GM18909 (cell line): ENCODE results near the gene ESYT2.

ENCODE experiments used
- ATAC-seq: cut with Tn5 transposase; IDR thresholded peaks from one replicate; pipeline ENCODE4 v1.9.1; 2021; ENCODE audit warnings: mild to moderate bottlenecking; ENCODE audit not compliant: unreplicated experiment, poor library complexity

The ESYT2 gene

GRCh38 chr7:158748335-158748734 lies 81.0 kb downstream of the ESYT2 start:
- no peak for ATAC-seq

DNA sequence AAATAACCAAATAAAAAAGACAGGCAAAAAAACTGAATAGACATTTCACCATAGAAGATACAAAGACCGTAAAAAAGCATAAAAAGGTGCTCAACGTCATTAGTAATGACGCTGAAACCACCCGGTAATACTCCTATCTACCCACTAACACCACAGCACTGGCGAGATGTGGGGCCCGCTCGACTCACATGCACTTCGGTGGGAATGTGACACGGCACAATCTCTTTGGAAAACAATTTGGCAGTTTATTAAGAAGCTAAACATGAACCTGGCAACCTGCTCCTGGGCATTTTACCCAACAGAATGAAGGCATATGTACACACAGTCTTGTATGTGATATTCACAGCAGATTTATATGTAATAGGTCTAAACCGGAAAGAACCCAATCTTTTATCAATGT lies 81.9 kb downstream of the ESYT2 start:
- ATAC-seq = no peak

DNA sequence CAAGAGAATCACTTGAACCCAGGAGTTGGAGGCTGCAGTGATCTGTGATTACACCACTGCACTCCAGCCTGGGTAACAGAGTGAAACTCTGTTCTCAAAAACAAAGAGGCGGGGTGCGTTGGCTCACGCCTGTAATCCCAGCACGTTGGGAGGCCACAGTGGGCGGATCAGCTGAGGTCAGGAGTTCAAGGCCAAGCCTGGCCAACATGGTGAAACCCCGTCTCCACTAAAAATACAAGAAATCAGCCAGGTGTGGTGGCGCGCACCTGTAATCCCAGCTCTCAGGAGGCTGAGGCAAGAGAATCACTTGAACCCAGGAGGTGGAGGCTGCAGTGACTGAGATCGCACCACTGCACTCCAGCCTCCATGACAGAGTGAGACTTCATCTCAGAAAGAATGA lies 82.4 kb downstream of the ESYT2 start:
- ATAC-seq = no peak

- ATAC-seq = no peak
Observed at GRCh38 chr7:158745057-158745715, 84.1 kb downstream of the ESYT2 start.

DNA sequence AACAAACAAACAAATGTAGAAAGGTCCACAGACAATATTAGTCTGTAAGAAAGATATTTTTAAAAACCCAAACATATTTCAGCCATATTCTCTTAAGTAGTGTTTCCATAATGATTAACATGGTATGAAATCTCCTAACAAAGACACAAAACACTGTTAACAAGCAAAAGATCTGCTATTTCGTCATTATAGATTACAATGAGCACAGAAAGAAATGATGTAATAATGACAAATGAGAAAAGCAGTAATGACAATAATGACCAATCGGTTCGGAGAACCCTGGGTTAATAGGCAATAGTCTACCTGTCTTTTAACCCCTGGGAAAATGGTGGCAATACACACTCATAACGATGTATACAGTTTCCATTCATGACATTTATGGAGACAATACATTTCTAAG lies 85.2 kb downstream of the ESYT2 start:
- no peak for ATAC-seq

- no peak for ATAC-seq
Observed at GRCh38 chr7:158743219-158743618, 86.1 kb downstream of the ESYT2 start.

DNA sequence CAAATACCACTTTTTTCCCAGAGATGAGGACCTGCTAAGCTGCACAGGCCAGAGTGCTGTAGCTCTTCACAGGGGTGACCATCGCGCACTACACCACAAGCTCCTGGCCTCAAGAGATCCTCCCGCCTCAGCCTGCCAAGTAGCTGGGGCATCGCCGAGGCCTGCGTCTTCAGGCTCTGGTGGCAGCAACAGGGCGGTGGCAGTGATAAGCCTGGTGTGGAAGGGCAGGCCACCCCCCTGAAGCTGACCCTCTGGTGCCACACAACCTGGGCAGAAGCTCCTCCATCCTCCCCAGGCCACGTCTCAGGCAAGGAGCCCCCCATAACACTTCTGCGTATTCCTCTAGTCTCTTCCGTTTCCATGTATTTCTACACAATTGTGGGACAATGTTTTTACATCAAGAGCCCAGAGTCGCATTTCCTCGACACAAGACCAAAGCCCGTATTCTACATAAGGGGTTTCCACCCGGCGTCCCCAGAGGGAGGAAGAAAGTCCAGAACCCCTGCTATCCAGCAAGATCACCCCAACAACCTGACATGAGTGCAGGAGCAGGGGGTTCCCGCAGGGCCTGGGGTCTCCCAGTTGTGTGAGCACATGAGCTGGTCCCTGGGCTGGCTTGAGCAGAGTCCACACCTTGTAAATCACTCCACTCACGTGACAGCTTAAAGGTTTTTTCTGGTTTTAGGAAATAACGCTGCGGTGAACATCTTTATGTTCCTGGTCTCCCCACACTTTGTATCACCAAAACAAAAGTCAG lies 87.1 kb downstream of the ESYT2 start:
- ATAC-seq = no peak

- ATAC-seq = no peak
Observed at GRCh38 chr7:158741294-158741666, 88.0 kb downstream of the ESYT2 start.

GRCh38 chr7:158740657-158741293 lies 88.5 kb downstream of the ESYT2 start:
- no peak for ATAC-seq

DNA sequence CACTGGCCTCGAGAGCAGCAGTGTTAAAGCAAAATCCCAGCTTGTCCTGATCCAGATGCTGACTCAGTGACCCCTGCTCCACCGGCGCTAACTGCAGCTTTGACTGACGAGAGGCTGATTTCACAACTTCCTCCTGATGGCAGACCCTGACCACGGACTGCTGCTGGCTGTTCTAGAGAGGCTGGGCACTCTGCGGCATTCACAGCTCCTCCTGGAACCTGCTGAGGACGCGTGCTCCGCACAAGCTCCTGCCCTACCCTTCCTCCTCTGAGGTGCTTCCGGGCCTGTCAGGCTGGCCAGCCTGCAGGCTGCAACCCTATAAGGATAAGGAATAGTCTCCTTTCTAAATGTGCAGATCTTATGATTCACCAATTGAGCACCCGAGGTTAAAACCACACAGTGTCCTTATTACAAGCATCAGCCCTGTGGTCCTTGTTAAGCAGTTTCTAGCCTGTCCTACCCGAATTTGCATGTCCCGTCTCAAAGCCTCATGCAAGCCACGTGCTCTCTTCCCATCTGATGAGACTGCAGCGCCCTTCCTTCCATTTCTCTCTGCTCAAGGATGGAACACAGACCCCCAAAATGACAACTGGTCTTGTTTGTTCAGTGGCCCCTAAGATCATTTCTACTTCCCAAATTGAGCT lies 89.2 kb downstream of the ESYT2 start:
- ATAC-seq = no peak

DNA sequence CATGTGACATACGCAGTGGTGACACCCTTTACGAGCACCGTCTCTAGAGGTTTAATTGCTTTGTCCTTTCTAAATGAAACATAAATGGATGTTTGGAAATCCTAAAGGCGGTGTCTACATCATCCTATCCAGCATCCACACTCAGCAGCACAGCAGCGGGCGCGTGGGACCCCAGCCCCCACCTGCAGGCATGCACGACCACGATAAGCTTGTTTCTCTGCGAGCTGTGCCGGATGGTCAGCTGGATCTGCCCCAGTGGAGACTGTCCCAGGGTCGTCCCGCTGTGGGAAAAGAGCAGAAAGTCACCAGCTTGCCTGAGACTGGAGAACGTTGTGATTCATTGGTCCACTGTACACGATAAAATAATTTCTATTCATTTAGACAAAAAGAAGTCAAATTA lies 90.5 kb downstream of the ESYT2 start:
- no peak for ATAC-seq

DNA sequence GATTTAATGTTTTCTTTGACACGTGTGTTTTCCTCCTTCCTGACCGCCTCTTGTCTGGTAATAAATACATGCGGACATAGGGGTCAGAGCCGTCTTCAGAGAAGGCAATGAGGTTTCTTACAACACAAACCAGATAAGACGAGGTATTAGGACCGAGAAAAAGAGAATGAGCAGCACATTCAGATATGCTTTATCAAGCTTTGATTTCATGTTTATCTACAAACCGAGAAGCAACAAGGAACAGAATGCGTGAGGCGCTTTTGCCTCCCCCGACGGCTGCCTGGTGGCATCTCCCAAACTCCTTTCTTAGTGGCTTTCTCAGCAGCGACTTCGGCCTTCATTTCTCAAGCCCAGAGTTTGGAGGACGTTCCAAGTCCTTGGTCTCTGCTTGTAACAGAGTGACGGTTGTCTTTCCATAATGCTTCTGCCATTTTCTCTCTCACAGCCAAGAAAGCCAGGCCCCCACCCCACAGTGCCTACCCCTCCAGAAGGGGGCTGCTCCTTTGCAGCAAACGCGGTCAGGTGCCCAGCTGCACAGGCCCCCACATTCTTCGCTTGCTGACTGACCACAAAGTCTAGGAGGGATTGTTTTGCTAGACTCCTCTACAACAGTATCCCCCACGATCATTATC lies 92.1 kb downstream of the ESYT2 start:
- no peak for ATAC-seq

- no peak for ATAC-seq
Observed at GRCh38 chr7:158735935-158736334, 93.4 kb downstream of the ESYT2 start.

DNA sequence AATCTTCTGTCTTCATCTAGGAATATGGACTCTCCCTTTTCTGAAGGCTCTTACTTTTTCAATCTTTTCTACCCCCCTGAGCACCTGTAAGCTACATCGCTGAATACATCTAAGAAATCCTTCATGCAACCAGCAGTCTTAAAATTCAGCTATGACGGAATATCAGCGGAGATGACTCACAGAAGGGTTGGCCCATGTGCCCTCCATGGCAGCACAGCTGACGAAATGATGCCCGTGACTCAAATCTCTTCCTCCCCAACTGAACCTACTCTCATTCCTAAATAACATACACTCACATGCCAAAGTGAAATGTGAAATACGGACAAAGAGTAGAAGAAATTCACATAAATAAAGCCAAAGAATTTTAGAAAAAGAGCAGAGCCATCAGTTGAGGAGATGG lies 94.4 kb downstream of the ESYT2 start:
- ATAC-seq = no peak

- no peak for ATAC-seq
Observed at GRCh38 chr7:158733775-158734494, 95.4 kb downstream of the ESYT2 start.

DNA sequence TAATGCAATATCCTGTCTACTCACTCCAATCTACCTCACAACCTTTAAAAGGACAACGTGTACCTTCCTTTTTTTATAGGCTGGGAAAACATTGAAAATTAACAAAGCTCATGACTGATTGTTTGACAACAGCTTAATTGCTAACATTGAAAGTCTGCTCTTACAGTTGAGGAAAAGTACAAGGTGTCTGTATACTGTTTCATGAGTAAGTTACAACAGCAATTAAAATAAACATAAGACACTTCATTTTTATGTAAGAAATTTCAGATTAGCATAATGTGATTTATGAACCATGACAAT lies 96.1 kb downstream of the ESYT2 start:
- ATAC-seq = no peak

GRCh38 chr7:158732494-158733219 lies 96.7 kb downstream of the ESYT2 start:
- ATAC-seq = no peak

DNA sequence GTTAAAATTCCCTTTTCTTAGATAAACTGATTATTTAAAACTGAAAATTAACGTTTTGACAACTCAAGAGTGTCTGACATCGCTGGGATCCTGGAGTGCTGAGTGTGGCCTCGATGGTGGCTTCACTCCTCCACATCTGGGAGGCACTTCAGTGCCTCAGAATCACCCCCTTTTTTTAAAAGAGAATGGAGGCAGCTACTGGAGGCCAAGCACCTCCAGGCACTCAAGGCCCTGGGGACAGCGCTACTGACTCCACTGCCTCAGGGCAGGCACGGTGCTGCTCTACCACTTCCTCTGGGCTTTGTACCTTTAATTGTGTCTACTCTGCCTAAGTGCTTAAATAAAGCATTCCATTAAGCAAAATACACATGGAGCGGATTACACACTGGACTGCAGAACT lies 97.5 kb downstream of the ESYT2 start:
- ATAC-seq = no peak
